ENCODE results near the gene PPP1R15B. TPM values are rescaled to one million over a fixed set of nuclear protein-coding genes. Genes with fewer than 3 reads are reported as not detected.

PPP1R15B gene
- total RNA-seq, 1 donor from 2014 or later: 43.2 TPM

GRCh38 chr1:204396015-204396583 is 15.5 kb downstream of the PPP1R15B start:
- H3K9me3 Mint-ChIP-seq (ENCODE audit: unreplicated experiment): no peaks in the 10 kb centered on the region
- no peak overlapping the region for H3K4me3 Mint-ChIP-seq (ENCODE audit: unreplicated experiment)
- no peak for DNase-seq (ENCODE audit: low spot score)
- no peak for TF ChIP-seq CTCF (IDR thresholded peaks at IDR 0.05; ENCODE audit: unreplicated experiment)
- no peaks in the 10 kb centered on the region for H3K27me3 Mint-ChIP-seq (ENCODE audit: unreplicated experiment)
- H3K4me1 Mint-ChIP-seq (ENCODE audit: unreplicated experiment): peaks cover 6% of the 10 kb centered on the region
- H3K36me3 Mint-ChIP-seq (ENCODE audit: low read depth, unreplicated experiment): no peaks in the 10 kb centered on the region
- no peak overlapping the region for H3K27ac Mint-ChIP-seq (ENCODE audit: unreplicated experiment)

- no peak for DNase-seq (ENCODE audit: low spot score)
- H3K27ac Mint-ChIP-seq (ENCODE audit: unreplicated experiment): no peak overlapping the region
- H3K9me3 Mint-ChIP-seq (ENCODE audit: unreplicated experiment): no peaks in the 10 kb centered on the region
- H3K36me3 Mint-ChIP-seq (ENCODE audit: low read depth, unreplicated experiment): no peaks in the 10 kb centered on the region
- H3K4me3 Mint-ChIP-seq (ENCODE audit: unreplicated experiment): no peak overlapping the region
- peaks cover 9% of the 10 kb centered on the region for H3K4me1 Mint-ChIP-seq (ENCODE audit: unreplicated experiment)
- H3K27me3 Mint-ChIP-seq (ENCODE audit: unreplicated experiment): peaks cover 2% of the 10 kb centered on the region
- no peak for TF ChIP-seq CTCF (IDR thresholded peaks at IDR 0.05; ENCODE audit: unreplicated experiment)
Observed at GRCh38 chr1:204391629-204392028, 20.0 kb downstream of the PPP1R15B start.

GRCh38 chr1:204390751-204391466 is 20.7 kb downstream of the PPP1R15B start:
- Mint-ChIP-seq H3K9me3 (ENCODE audit: unreplicated experiment) (no peaks in the 10 kb centered on the region), H3K4me3 (ENCODE audit: unreplicated experiment) (no peak overlapping the region), H3K36me3 (ENCODE audit: low read depth, unreplicated experiment) (no peaks in the 10 kb centered on the region), H3K27me3 (ENCODE audit: unreplicated experiment) (peaks cover 2% of the 10 kb centered on the region), H3K4me1 (ENCODE audit: unreplicated experiment) (peaks cover 9% of the 10 kb centered on the region), H3K27ac (ENCODE audit: unreplicated experiment) (no peak overlapping the region)
- DNase-seq (ENCODE audit: low spot score): no peak
- TF ChIP-seq CTCF (IDR thresholded peaks at IDR 0.05; ENCODE audit: unreplicated experiment): no peak

GRCh38 chr1:204385727-204386126 is 25.9 kb downstream of the PPP1R15B start:
- DNase-seq (ENCODE audit: low spot score): no peak

More at GRCh38 chr1:204385727-204386126, 25.9 kb downstream of the PPP1R15B start:
- Mint-ChIP-seq H3K27me3 (ENCODE audit: unreplicated experiment) (peaks cover 2% of the 10 kb centered on the region), H3K9me3 (ENCODE audit: unreplicated experiment) (no peaks in the 10 kb centered on the region), H3K4me1 (ENCODE audit: unreplicated experiment) (peaks cover 3% of the 10 kb centered on the region), H3K4me3 (ENCODE audit: unreplicated experiment) (no peak overlapping the region), H3K27ac (ENCODE audit: unreplicated experiment) (no peak overlapping the region), H3K36me3 (ENCODE audit: low read depth, unreplicated experiment) (no peaks in the 10 kb centered on the region)
- no peak for TF ChIP-seq CTCF (IDR thresholded peaks at IDR 0.05; ENCODE audit: unreplicated experiment)

All from endothelial cell (in vitro differentiated cells).